OCI-LY1 (cell line): Measurements from ENCODE around the gene NUP210.

ENCODE experiments used
- H2AFZ ChIP-seq: fragments of 200-600 bp; sonication (generic), shearing (Covaris generic); 2 replicates; pipeline ENCODE4 v1.6.0; 2014; ENCODE audit warnings: antibody characterized with exemption, mild to moderate bottlenecking, low read length
- H3F3A ChIP-seq: fragments of 200-600 bp; sonication (generic), shearing (Covaris generic); 2 replicates; pipeline ENCODE4 v1.6.0; 2014; ENCODE audit warnings: mild to moderate bottlenecking, antibody characterized with exemption, low read length, moderate library complexity; ENCODE audit not compliant: insufficient read depth
- H3K27ac ChIP-seq: fragments of 200-600 bp; sonication (generic); 2 replicates; pipeline ENCODE4 v1.5.1; 2014; ENCODE audit warnings: low read length, mixed run types, mild to moderate bottlenecking, low read depth; ENCODE audit not compliant: poor library complexity, severe bottlenecking
- H3K27me3 ChIP-seq: fragments of 200-600 bp; sonication (generic); 2 replicates; pipeline ENCODE4 v1.6.0; 2014; ENCODE audit warnings: antibody characterized with exemption, mild to moderate bottlenecking, low read length, moderate library complexity; ENCODE audit not compliant: insufficient read depth
- H3K36me3 ChIP-seq: fragments of 200-600 bp; sonication (generic); 2 replicates; pipeline ENCODE4 v1.6.1; 2014; ENCODE audit warnings: mild to moderate bottlenecking, antibody characterized with exemption, low read length, moderate library complexity, mixed read lengths; ENCODE audit not compliant: insufficient read depth
- H3K4me1 ChIP-seq: fragments of 200-600 bp; sonication (generic); 2 replicates; pipeline ENCODE4 v1.5.1; 2014; ENCODE audit warnings: mild to moderate bottlenecking, low read length, moderate library complexity; ENCODE audit not compliant: insufficient read depth, severe bottlenecking
- H3K4me2 ChIP-seq: fragments of 200-600 bp; sonication (generic), shearing (Covaris generic); 2 replicates; pipeline ENCODE4 v1.6.1; 2014; ENCODE audit warnings: low read length
- H3K4me3 ChIP-seq: fragments of 200-600 bp; sonication (generic); 2 replicates; pipeline ENCODE4 v1.5.1; 2014; ENCODE audit warnings: low read length, low read depth, mild to moderate bottlenecking, mixed read lengths; ENCODE audit not compliant: poor library complexity, severe bottlenecking
- H3K79me2 ChIP-seq: fragments of 200-600 bp; shearing (Covaris generic); 2 replicates; pipeline ENCODE4 v1.6.1; 2016; ENCODE audit warnings: mixed run types, low read length, mixed read lengths; ENCODE audit not compliant: insufficient read depth
- H3K9ac ChIP-seq: fragments of 200-600 bp; sonication (generic), shearing (Covaris generic); 2 replicates; pipeline ENCODE4 v1.6.1; 2014; ENCODE audit warnings: mild to moderate bottlenecking, low read length, mixed read lengths
- H3K9me2 ChIP-seq: fragments of 200-600 bp; sonication (generic), shearing (Covaris generic); 2 replicates; pipeline ENCODE4 v1.6.1; 2014; ENCODE audit warnings: low read depth, mild to moderate bottlenecking, low read length, mixed read lengths
- H3K9me3 ChIP-seq: fragments of 200-600 bp; shearing (Covaris generic); 2 replicates; pipeline ENCODE4 v1.6.1; 2014; ENCODE audit warnings: low read length, mixed read lengths
- H4K20me1 ChIP-seq: fragments of 200-600 bp; sonication (generic), shearing (Covaris generic); 2 replicates; pipeline ENCODE4 v1.6.0; 2016; ENCODE audit warnings: mild to moderate bottlenecking, low read length; ENCODE audit not compliant: insufficient read depth
- CTCF ChIP-seq: fragments of 200-600 bp; sonication (generic), shearing (Covaris generic); IDR thresholded peaks from 2 replicates; pipeline ENCODE4 v1.5.1; 2017; ENCODE audit warnings: mild to moderate bottlenecking, antibody characterized with exemption, low read length, moderate library complexity, mixed read lengths
- EZH2 ChIP-seq: fragments of 200-600 bp; sonication (generic), shearing (Covaris generic); IDR thresholded peaks from 2 replicates; pipeline ENCODE4 v1.8.0; 2017; ENCODE audit warnings: borderline replicate concordance, mixed run types, mild to moderate bottlenecking, antibody characterized with exemption, low read length, moderate library complexity, mixed read lengths

The NUP210 gene

GRCh38 chr3:13274125-13274524 lies 146.0 kb downstream of the NUP210 start:
- Histone ChIP-seq H3K36me3 (no peaks in the 10 kb centered on the region), H3K4me1 (no peaks in the 10 kb centered on the region), H3K79me2 (no peaks in the 10 kb centered on the region), H3K9ac (no peak overlapping the region), H3K9me3 (no peaks in the 10 kb centered on the region), H2AFZ (no peak overlapping the region), H3K27me3 (peaks cover 8% of the 10 kb centered on the region; the same call in 1 of the 2 replicates), H3K27ac (no peak overlapping the region), H3K4me2 (no peak overlapping the region), H3K4me3 (no peak overlapping the region), H3F3A (no peaks in the 10 kb centered on the region), H3K9me2 (no peaks in the 10 kb centered on the region), H4K20me1 (no peaks in the 10 kb centered on the region)
- TF ChIP-seq CTCF (no peak), EZH2 (no peak)

GRCh38 chr3:13273604-13274105 lies 146.5 kb downstream of the NUP210 start:
- Histone ChIP-seq H3K4me3 (no peak overlapping the region), H3K9me2 (no peaks in the 10 kb centered on the region), H3F3A (no peaks in the 10 kb centered on the region), H3K4me2 (no peak overlapping the region), H2AFZ (no peak overlapping the region), H4K20me1 (no peaks in the 10 kb centered on the region), H3K4me1 (no peaks in the 10 kb centered on the region), H3K27me3 (peaks cover 8% of the 10 kb centered on the region; the same call in 1 of the 2 replicates), H3K79me2 (no peaks in the 10 kb centered on the region), H3K27ac (no peak overlapping the region), H3K9me3 (no peaks in the 10 kb centered on the region), H3K9ac (no peak overlapping the region), H3K36me3 (no peaks in the 10 kb centered on the region)
- TF ChIP-seq EZH2 = no peak
- no peak for TF ChIP-seq CTCF

GRCh38 chr3:13272831-13273603 lies 147.1 kb downstream of the NUP210 start:
- Histone ChIP-seq H3F3A (no peaks in the 10 kb centered on the region), H3K9me2 (no peaks in the 10 kb centered on the region), H3K27ac (no peak overlapping the region), H3K4me1 (no peaks in the 10 kb centered on the region), H3K27me3 (peaks cover 9% of the 10 kb centered on the region; the same call in 1 of the 2 replicates), H3K79me2 (no peaks in the 10 kb centered on the region), H2AFZ (no peak overlapping the region), H3K9ac (no peak overlapping the region), H4K20me1 (no peaks in the 10 kb centered on the region), H3K4me2 (no peak overlapping the region), H3K9me3 (no peaks in the 10 kb centered on the region), H3K36me3 (no peaks in the 10 kb centered on the region), H3K4me3 (no peak overlapping the region)
- TF ChIP-seq EZH2 = no peak
- no peak for TF ChIP-seq CTCF
